GM21360 (cell line): ENCODE results near the gene PLEKHB1.

Source experiments
- ATAC-seq: cut with Tn5 transposase; IDR thresholded peaks from one replicate; pipeline ENCODE4 v1.9.1; 2021; ENCODE audit warnings: mild to moderate bottlenecking, moderate library complexity; ENCODE audit not compliant: unreplicated experiment

The PLEKHB1 gene

DNA sequence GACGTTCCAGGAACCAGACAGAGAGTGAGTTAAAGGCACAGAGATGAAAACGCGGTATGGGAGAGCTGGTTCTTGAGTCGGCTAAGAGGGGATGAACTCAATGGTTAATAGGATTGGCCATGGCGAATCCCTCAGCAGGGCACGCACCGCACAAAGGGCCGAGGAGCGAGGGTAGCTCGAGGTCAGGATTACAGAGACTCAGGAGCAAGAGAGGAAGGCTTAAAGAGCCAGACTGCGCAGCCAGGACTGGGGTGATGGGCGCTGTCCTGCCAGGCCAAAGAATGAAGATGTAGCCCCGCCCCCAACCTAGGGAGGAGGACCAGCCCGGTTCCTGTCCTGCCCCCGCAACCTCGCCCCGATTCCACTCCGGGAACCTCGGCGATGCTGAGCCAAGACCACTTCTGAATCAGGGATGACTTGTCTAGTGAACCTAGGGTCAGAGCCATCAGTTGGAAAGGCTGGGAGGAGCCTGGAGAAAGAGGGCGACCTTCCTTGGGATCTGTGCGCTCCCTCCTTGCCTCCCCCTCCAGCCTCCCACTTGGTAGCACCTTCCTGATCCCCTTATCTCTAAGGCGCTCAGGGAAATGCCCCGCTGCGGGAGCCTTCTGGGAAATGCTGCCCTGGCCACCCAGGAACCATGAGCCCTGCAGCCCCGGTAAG lies at the start of gene PLEKHB1:
Gene PLEKHB1 (plus strand): TSS at position 610 of the 660 bp plus-strand sequence. CDS start 28 bp downstream, at position 638.
- ATAC-seq, result no peak

- no peak for ATAC-seq
Observed at GRCh38 chr11:73597336-73597955, 48.9 kb upstream of the PLEKHB1 start.

DNA sequence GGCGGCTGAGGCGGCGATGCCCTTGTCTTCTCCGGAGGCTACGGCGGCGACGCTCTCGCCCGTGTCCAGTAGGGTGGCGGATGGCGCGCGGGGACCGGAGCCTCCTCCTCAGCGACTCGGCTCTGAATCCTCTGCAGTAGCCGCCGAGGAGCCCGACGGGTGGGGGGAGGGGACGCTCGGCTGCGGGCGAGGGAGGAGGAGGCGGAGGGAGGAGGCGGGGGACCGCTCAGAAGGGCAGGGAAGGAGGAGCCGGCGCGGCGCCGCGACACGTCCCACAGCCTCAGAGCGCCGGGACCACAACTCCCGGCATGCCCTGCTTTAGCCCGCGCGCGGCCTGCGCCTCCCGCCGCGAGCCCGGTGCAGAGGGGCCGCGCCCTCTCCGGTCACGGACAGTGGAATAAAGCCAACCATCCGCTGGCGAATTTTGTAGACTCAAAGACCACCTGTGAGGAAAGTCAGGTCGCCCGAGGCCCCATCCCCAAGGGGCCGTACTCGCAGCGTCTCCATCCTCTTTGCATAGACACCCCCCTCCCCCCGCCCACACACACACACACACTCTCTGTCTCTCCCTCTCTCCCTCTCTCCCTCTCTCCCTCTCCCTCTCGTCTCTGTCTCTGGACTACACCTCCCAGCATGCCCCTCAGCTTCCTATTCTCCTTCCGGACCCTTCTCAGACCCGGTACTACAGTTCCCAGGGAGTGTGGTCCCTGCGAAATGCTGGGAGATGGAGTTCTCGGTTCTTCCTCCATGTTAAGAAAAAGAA lies 48.2 kb upstream of the PLEKHB1 start, which contains the start of gene FAM168A:
Gene FAM168A (minus strand): TSS at position 157 of the 763 bp plus-strand sequence. CDS start 129,638 bp downstream, outside the sequence.
- ATAC-seq, result peak; percentile 94

DNA sequence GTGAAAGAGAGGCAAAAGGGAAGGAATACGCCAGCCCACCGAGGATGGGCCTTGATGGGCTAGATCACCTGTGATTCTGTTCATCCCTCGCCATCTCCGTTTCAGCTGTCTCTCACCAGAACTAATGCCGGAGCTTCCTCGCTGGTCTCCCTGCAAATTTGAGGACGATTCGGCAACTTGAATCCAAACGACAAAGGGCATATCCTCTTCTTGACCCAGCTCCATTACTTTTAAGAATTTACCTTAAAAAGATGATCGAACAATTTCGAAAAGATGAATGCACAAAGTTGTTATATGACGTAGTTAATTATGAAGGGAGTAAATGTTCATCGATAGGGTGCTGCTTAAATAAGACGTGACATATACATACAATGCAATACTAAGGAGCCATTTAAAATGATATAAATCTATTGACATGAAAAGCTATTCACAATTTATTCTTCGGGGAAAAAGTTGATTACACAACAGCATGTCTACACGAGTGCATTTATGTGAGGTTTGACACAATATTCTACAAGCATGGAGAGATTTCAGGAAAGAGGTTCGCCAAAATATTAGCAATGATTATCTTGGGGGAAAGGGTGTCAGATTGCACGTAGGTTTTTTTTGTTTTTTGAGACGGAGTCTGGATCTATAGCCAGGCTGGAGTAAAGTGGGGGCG lies 47.5 kb upstream of the PLEKHB1 start:
- no peak for ATAC-seq

DNA sequence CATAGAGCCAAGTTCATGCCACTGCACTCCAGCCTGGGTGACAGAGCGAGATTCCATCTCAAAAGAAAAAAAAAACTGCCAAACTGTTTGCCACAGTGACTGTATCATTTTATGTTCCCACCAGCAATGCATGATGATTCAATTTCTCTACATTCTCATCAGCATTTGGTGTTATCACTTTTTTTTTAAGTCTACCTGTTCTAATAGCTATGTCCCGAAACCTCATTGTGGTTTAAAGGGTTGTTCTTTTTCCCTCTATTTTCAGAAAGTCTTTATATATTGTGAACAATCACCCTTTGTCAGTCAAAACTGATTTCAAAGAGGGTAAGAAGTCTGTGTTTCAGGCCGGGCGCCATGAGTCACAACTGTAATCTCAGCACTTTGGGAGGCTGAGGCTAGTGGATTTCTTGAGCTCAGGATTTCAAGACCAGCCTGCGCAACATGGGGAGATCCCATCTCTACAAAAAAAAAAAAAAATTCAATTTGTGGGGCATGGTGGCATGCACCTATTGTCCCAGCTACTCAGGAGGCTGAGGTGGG lies 33.7 kb upstream of the PLEKHB1 start:
- ATAC-seq, result no peak

- no peak for ATAC-seq
Observed at GRCh38 chr11:73614591-73614990, 31.8 kb upstream of the PLEKHB1 start.

- ATAC-seq, result no peak
Observed at GRCh38 chr11:73622926-73623593, 23.3 kb upstream of the PLEKHB1 start.

GRCh38 chr11:73623686-73624085 lies 22.7 kb upstream of the PLEKHB1 start:
- no peak for ATAC-seq

DNA sequence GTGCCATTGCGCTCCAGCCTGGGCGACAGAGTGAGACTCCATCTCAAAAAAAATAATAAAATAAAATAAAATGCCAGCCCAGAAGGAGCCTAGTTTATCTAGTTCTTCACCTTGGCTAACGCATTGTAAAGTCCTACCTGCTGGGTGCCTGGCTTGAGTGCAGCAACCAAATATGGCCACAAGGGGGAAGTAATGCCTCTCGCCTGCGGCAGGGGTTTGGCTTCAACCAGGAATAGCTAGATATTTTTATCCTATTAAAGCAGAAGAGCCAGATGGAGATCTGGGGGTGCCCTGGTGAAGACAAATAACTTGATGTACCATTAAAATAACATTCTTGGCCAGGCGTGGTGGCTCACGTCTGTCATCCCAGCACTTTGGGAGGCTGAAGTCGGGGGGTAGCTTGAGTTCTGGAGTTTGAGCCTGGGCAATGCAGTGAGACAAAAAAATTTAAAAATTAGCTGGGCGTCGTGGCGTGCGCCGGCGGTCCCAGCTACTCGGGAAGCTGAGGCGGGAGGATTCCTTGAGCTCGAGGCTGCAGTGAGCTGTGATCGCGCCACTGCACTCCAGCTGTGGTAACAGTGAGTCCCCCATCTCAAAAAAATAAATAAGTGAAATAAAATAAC lies 20.6 kb upstream of the PLEKHB1 start:
- ATAC-seq, result no peak

DNA sequence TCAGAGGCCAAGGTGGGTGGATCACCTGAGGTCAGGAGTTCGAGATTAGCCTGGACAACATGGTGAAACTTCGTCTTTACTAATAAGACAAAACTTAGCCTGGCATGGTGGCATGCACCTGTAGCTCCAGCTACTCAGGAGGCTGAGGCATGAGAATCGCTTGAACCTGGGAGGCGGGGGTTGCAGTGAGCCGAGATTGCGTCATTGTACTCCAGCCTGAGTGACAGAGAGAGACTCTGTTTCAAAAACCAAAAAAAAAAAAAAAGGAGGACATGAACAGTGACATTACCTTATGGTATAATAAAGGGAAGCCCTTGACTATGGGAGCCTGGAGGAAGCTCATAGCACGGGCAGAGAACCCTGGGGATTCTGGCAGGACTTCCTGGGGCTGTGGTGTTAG lies 16.5 kb upstream of the PLEKHB1 start:
- no peak for ATAC-seq

DNA sequence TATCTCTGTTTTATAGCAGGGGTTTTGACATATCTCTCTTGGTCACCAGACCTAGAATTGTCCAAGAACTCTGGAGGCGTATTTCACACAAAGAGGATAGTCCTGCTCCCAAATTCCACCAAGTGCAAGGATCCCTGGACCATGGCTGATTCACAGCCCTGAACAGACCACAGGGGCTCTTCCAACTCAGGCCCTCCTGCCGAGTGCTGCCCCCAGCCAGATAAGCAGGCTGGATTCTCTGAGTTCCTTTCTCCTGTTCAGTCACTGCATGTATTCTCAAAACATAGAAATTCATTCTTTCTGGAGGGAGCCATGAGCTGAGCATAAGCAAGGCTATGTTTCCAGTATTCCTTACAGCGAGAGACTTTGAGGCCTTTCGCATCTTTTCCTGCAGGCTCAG lies 13.4 kb upstream of the PLEKHB1 start:
- ATAC-seq, result no peak

DNA sequence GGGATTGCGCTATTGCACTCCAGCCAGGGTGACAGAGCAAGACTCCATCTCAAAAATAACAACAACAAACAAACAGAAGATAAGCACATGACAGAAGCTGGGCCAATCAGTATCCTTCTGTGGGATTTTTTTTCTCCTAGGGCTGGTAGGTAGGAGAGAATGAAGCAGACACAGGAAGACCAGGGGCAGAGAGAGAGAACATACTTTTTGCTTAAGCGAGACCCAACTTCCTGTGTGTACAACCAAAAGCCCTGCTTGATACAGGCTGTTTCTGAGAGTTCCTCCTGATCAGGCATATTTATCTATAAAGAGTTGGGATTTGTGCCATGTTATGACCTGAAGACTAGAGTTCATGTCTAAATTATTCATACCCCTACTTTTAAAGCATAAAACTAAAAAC lies 12.4 kb upstream of the PLEKHB1 start:
- ATAC-seq, result no peak

DNA sequence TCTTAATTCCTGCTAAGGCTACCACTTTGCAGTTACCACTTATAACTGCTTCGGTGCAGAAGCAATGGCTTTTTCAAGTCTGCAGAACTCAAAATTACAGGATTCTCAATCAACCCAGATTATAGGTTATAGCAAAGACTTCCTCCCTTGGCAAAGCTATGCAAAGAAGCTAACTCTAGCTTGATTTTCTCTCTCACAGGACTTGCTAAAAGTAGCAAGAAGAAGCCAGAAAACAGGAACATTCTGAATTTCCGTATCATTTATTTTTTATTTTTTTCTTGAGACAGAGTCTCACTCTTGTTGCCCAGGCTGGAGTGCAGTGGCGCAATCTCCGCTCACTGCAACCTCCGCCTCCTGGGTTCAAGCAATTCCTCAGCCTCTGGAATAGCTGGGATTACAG lies 10.7 kb upstream of the PLEKHB1 start:
- no peak for ATAC-seq

DNA sequence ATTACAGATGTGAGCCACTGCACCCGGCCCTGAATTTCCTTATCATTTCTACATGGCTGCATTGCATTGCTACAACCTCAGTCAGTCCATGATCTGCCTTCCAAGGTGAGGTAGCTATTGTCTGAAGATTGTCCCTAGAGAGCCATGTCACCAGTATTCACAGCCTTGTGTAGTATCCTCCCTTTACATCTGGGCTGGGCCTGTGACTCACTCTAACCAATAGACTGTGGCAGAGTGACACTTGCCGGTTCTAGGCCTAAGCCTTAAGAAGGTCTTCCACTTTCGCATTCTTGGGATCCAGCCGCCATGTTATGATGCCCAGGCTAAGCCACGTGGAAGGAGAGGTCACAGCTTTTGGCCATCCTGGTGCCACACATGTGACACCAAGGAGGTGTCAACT lies 10.1 kb upstream of the PLEKHB1 start:
- no peak for ATAC-seq

DNA sequence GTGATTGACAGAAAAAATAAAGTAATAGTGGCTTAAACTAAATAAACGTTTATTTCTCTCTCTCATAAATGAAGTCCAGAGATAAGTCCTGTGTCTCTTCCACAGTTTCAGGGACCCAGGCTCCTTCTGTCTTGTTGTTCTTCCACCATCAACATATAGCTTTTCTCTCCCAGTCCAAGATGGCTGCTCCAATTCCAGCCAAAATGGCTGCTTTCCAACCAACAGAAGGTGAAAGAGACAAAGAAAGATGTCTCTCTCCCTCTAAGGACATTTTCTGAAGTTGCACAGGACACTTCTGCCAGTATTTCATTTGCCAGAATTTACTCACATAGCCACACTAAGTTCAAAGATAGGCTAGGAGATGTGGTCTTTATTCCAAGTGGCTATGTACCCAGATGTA lies 9.4 kb upstream of the PLEKHB1 start:
- ATAC-seq, result no peak

DNA sequence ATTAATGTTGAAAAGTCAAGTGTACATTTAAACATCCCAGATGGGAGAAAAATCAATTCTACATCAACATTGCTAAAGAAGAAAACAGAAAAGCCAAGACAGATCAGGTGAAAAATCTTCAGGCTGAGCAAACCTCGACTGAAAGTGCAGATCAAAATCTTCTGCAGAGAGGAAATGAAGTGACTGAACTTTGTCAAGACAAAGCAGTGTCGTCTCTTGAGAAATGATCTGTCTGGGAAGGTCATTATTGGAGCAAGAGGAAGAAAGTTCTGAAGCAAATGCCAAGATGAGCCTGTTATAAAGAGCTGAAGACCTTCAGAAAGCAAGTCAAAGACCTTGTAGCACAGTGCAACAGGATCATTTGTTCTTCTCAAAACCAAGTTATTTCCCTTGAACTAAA lies 5.8 kb upstream of the PLEKHB1 start:
- ATAC-seq, result no peak

- ATAC-seq, result no peak
Observed at GRCh38 chr11:73641668-73642067, 4.7 kb upstream of the PLEKHB1 start.

- ATAC-seq, result no peak
Observed at GRCh38 chr11:73645121-73645969, 1.0 kb upstream of the PLEKHB1 start.

GRCh38 chr11:73647459-73648100 lies 1.2 kb downstream of the PLEKHB1 start:
- ATAC-seq, result peak; percentile 93
